HPDE6-E6E7 (cell line): ENCODE measurements around the gene CFHR1.
A peak's percentile ranks its signal among the peaks of the same experiment; 100 is the strongest.

Experiments used
- DNase-seq: peaks from one replicate; pipeline ENCODE4 v3.0.0; 2011; ENCODE audit warnings: missing footprints; ENCODE audit errors: extremely low spot score

Gene CFHR1

GRCh38 chr1:196877964-196878363, 58.4 kb downstream of the CFHR1 start:
- DNase-seq = peak; percentile 8
